Ecto neural progenitor cell (in vitro differentiated cells): ENCODE results near the gene TNRC18.

Experiments
- DNase-seq: peaks from one replicate; pipeline ENCODE4 v3.0.0-alpha.2; 2018; ENCODE audit warnings: low spot score

Gene TNRC18

GRCh38 chr7:5404421-5404826, 19.2 kb downstream of the TNRC18 start:
- DNase-seq = no peak

- no peak for DNase-seq
Observed at GRCh38 chr7:5403442-5403841, 20.2 kb downstream of the TNRC18 start.

GRCh38 chr7:5397736-5398135, 25.9 kb downstream of the TNRC18 start:
- DNase-seq = no peak

- no peak for DNase-seq
Observed at GRCh38 chr7:5396999-5397663, 26.5 kb downstream of the TNRC18 start.

- no peak for DNase-seq
Observed at GRCh38 chr7:5396542-5396941, 27.1 kb downstream of the TNRC18 start.

- DNase-seq = no peak
Observed at GRCh38 chr7:5395246-5395645, 28.4 kb downstream of the TNRC18 start.

GRCh38 chr7:5394264-5395105, 29.1 kb downstream of the TNRC18 start:
- DNase-seq = no peak

- no peak for DNase-seq
Observed at GRCh38 chr7:5393748-5394147, 29.9 kb downstream of the TNRC18 start.

GRCh38 chr7:5393328-5393727, 30.3 kb downstream of the TNRC18 start:
- no peak for DNase-seq

- DNase-seq = no peak
Observed at GRCh38 chr7:5390918-5391317, 32.7 kb downstream of the TNRC18 start.

- DNase-seq = no peak
Observed at GRCh38 chr7:5388905-5389433, 34.7 kb downstream of the TNRC18 start.

- no peak for DNase-seq
Observed at GRCh38 chr7:5388273-5388901, 35.2 kb downstream of the TNRC18 start.

- no peak for DNase-seq
Observed at GRCh38 chr7:5387711-5388245, 35.9 kb downstream of the TNRC18 start.

GRCh38 chr7:5384618-5385017, 39.0 kb downstream of the TNRC18 start:
- DNase-seq = no peak

- no peak for DNase-seq
Observed at GRCh38 chr7:5383314-5384098, 40.1 kb downstream of the TNRC18 start.

GRCh38 chr7:5382281-5382892, 41.2 kb downstream of the TNRC18 start:
- peak; percentile 79 for DNase-seq

GRCh38 chr7:5381071-5381772, 42.4 kb downstream of the TNRC18 start:
- DNase-seq = no peak

GRCh38 chr7:5380350-5381070, 43.1 kb downstream of the TNRC18 start:
- DNase-seq = no peak

GRCh38 chr7:5379546-5379945, 44.1 kb downstream of the TNRC18 start:
- no peak for DNase-seq

GRCh38 chr7:5377816-5378215, 45.8 kb downstream of the TNRC18 start:
- DNase-seq = no peak
